Stimulated activated CD4-positive, alpha-beta T cell treated with anti-CD3 and anti-CD28 coated beads, Interleukin-12 subunit alpha, Interleukin-12 subunit beta, amount 100 ng/mL, for 24 hours (primary cell): ENCODE data around the gene SPOCK1.

Experiments used
- DNase-seq, 2 experiments: peaks; one replicate each; pipeline ENCODE4 v3.0.0-alpha.2; 2020; ENCODE audit warnings: low read depth in 2 of 2

The SPOCK1 gene

GRCh38 chr5:137296213-137296781 is 202.8 kb downstream of the SPOCK1 start:
- no peak for DNase-seq

- no peak for DNase-seq
These were observed 204.5 kb downstream of the SPOCK1 start for GRCh38 chr5:137294604-137295003.

- no peak for DNase-seq
These were observed 206.6 kb downstream of the SPOCK1 start for GRCh38 chr5:137292461-137293027.

DNA sequence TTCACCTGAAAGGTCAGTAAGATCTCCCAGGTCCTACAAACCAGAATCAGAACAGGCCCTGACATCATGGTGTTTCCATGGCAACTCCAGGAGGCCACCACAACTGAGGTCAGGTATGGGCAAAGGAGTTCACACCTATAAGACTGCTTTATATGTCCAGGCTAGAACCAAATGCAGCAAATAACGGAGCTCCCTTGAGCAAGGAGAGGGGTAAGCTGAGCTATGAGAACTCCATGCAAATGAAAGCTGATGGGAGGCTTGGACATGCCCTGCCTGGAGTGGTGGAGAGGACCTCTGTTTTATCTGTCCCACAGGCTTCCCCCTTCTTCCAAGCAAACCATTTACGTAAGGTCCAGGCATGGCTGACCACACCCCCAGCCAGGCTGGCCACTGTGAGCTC is 207.7 kb downstream of the SPOCK1 start:
- no peak for DNase-seq

GRCh38 chr5:137291031-137291430 is 208.1 kb downstream of the SPOCK1 start:
- DNase-seq: no peak

DNA sequence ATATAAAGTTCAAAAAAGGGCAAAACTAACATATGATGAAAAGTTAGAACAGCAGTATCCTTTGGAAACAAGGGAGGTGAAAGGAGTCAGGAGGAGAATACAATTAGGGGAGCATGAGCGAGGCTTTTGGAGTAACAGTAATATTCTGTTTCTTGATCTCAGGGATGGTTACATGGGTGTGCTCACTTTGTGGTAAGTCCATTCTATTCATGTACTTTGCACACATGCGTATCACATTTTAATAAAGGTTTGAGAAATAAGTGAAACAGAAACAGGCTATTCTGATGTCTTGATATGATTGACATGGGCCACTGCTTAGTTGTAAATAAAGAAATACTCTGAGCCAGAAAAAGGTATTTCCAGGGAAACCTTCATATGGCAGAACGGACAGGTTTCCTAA is 208.8 kb downstream of the SPOCK1 start:
- no peak for DNase-seq

DNA sequence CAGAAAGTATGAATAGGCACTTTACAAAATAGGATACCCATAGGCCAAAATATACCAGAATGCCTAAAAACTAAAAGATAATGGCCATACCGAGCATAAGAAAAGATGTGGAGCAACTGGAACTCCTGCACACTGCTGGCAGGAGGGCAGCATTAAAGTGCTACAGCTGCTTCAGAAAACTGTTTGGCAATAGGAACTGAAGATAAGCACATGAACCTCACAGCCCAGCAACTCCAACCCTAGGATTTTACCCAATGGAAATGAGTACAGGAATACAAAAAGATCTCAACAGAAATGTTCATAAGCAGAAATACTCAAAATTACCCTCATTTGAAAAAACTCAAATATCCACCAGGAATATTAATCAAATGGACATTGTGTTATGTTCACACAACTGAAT is 209.3 kb downstream of the SPOCK1 start:
- no peak for DNase-seq

DNA sequence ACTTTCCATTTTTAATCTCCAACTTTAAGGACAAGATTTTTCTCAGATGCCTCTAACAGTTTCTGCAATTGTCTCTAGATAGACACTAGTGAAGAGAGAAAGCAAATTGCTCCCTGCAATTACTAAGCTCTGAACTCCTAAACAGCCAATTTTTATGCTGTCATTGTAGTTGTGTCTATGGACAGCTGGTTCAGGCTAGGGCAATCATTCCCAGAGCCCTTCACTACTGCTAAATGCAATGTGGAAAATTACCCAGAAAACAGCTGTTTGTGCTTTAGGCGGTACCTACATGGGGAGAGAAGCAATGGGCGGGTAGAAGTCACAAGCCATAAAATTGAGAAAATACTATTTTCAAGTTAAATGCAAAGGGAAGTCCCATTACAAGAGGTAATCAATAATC is 211.6 kb downstream of the SPOCK1 start:
- no peak for DNase-seq

GRCh38 chr5:137286025-137286610 is 213.0 kb downstream of the SPOCK1 start:
- DNase-seq: no peak

- no peak for DNase-seq
These were observed 215.3 kb downstream of the SPOCK1 start for GRCh38 chr5:137283801-137284200.

DNA sequence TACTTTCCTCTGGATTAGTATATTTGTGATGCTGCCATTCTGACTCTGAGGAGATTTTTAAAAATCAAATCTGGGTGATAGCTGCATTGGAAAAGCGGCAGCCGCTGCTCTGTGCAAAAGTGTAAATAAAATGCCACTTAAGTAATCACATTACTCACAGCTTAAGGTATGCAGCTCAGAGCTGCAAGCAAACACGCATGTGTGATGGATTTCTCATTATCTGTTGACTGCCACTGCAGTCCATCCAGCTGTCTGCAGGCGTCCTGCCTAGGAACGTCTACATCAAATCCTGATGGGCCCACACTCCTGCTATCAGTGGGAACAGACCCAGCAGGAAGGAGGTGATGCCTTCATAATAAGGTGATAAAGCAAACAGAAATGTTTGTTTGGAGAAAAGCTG is 216.9 kb downstream of the SPOCK1 start:
- no peak for DNase-seq

GRCh38 chr5:137281201-137281600 is 217.9 kb downstream of the SPOCK1 start:
- DNase-seq: no peak

GRCh38 chr5:137280656-137281055 is 218.5 kb downstream of the SPOCK1 start:
- no peak for DNase-seq

GRCh38 chr5:137279521-137280231 is 219.4 kb downstream of the SPOCK1 start:
- DNase-seq: no peak

GRCh38 chr5:137278476-137278875 is 220.7 kb downstream of the SPOCK1 start:
- no peak for DNase-seq

- no peak for DNase-seq
These were observed 224.0 kb downstream of the SPOCK1 start for GRCh38 chr5:137275083-137275482.

DNA sequence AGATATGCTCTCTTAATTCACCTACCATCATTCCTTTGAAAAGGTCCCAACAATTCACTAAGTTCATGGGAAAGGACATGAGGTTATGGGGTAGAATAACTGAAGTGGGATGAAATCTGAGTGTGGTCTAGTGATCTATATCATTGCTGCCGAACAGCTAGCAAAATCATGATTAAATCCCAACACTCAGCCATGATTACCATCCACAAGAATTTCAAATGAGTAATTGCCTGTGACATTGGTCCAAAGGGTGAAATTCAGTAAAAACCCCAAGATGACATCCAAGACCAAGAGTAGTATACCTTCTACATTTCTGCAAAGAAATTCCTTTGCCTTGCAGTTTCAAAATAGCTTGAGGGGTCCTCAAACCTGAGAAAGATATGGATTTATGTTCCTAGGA is 225.6 kb downstream of the SPOCK1 start:
- no peak for DNase-seq

DNA sequence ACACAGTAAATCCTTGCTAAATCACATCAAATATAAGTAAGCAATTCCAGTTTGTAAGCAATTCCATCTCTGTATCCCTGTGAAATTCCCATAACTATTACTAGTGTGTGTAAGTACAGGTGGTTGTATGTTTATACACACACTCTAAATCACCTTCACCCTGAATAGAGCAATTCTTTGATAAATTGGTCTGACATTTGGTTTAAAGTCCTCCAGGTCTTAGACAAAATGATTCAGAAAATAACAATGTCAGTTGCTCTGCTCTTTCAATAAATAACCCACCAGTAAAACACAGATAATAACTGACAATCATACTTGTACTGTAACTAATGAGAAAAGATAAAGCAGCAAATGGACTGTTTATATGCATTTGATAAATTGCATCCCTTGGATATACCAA is 226.3 kb downstream of the SPOCK1 start:
- no peak for DNase-seq

- DNase-seq: no peak
These were observed 229.2 kb downstream of the SPOCK1 start for GRCh38 chr5:137269946-137270345.

DNA sequence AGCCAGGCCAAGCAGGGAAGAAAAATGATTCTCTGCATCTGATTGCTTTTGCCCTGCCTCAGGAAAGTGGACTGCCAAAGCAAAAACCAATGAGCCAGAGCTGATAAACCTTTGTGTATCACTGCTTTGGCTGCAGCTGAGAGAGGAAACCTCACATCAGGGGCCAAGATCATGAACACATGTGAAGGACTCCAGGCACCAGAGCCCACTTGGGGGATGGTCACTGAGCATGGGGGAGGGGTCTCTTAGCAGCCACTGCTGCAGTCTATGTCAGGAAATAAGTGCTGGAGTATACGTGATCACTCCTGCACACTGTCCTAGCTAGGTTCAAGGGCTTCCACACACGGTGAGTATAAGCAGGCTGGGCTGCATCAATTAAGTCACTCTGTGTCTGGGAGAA is 229.9 kb downstream of the SPOCK1 start:
- DNase-seq: no peak

GRCh38 chr5:137268646-137269045 is 230.5 kb downstream of the SPOCK1 start:
- no peak for DNase-seq

DNA sequence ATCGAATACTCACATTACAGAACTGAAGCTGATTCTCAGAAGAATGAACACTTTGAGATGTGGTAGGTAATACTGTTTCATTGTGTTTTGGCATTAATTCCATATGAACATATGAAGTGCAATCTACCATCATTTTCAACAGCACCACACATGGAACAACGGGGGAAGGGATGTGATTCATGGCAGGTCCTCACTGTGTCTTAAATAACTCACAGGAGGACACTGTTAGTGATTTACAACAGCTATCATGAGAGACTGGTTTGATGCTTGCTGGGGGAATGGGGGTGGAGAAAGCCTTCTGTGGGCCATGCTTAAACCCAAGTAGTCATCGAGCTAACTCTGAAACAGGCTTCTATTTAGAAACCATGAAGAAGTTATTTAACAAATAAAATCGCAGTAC is 232.9 kb downstream of the SPOCK1 start:
- DNase-seq: no peak

DNA sequence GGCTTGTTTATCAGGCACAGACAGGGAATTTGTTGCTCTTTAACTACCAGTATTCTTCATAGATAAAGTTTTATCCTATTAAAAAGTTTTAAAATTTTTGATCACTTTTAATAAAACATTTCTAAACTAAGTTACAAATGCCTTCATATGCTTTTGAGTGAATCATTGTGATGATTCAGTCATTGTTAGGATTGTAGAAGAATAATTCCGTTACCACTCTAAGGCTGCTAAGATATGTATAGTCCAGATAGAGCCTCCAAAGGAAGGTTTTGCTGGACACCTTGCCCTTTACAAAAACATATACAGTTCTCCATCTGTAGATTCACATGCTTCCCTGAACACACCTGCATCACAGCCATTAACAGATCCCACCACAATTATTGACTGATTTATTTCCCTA is 233.7 kb downstream of the SPOCK1 start:
- no peak for DNase-seq
